PC-3 (cell line): ENCODE measurements around the gene TMEM184B. TPM values are rescaled to one million over a fixed set of nuclear protein-coding genes. Genes with fewer than 3 reads are reported as not detected.

Experiments used
- ATAC-seq: fragments of 200-7000 bp; cut with Tn5 transposase; 2 replicates; pipeline ENCODE4 v1.9.1; 2020; ENCODE audit warnings: mild to moderate bottlenecking, moderate library complexity
- BruUV-seq: library from RNA; stranded (reverse); fragments of 400-500 nt; replicated peaks from 2 replicates; lab custom pipeline; 2021; lab: Mats Ljungman, UMichigan
- CTCF ChIA-PET: fragments of 300-600 bp; sonication (Branson Sonifier 250); formaldehyde crosslinking; loops from one replicate; lab custom pipeline; 2022; ENCODE audit warnings: antibody characterized with exemption; lab: Charles Lee
- POLR2A ChIA-PET: fragments of 300-600 bp; sonication (Branson Sonifier 250); formaldehyde crosslinking; loops from one replicate; lab custom pipeline; 2022; ENCODE audit warnings: antibody characterized with exemption; ENCODE audit not compliant: unreplicated experiment; lab: Charles Lee
- DNase-seq: peaks from one replicate; pipeline ENCODE4 v3.0.0-alpha.2; 2015
- H2AFZ ChIP-seq: fragments of 300-600 bp; sonication (generic); 2 replicates; pipeline ENCODE4 v1.6.0; 2016; ENCODE audit warnings: antibody characterized with exemption, low read length
- H3F3A ChIP-seq: fragments of 300-600 bp; sonication (generic); one replicate; pipeline ENCODE4 v1.6.0; 2017; ENCODE audit warnings: antibody characterized with exemption, low read length, control low read depth, mild to moderate bottlenecking; ENCODE audit not compliant: unreplicated experiment
- H3K27ac ChIP-seq: fragments of 300-600 bp; sonication (generic); 2 replicates; pipeline ENCODE4 v1.5.1; 2016; ENCODE audit warnings: mild to moderate bottlenecking, low read length
- H3K27me3 ChIP-seq: fragments of 300-600 bp; sonication (generic); 2 replicates; pipeline ENCODE4 v1.6.1; 2016; ENCODE audit warnings: low read length, mixed read lengths
- H3K36me3 ChIP-seq: fragments of 300-600 bp; sonication (generic); 2 replicates; pipeline ENCODE4 v1.6.1; 2016; ENCODE audit warnings: low read depth, mixed run types, low read length, mixed read lengths
- H3K4me1 ChIP-seq: fragments of 300-600 bp; sonication (generic); 2 replicates; pipeline ENCODE4 v1.5.1; 2016; ENCODE audit warnings: low read length; ENCODE audit not compliant: insufficient read depth
- H3K4me2 ChIP-seq: fragments of 300-600 bp; sonication (generic); 2 replicates; pipeline ENCODE4 v1.6.0; 2016; ENCODE audit warnings: low read length
- H3K4me3 ChIP-seq: fragments of 300-600 bp; sonication (generic); 2 replicates; pipeline ENCODE4 v1.5.1; 2016; ENCODE audit warnings: mild to moderate bottlenecking, low read length, mixed read lengths
- H3K79me2 ChIP-seq: fragments of 300-600 bp; sonication (generic); 2 replicates; pipeline ENCODE4 v1.6.1; 2017; ENCODE audit warnings: low read length, mixed read lengths
- H3K9ac ChIP-seq: fragments of 300-600 bp; sonication (generic); 2 replicates; pipeline ENCODE4 v1.6.0; 2016; ENCODE audit warnings: mild to moderate bottlenecking, low read length
- H3K9me2 ChIP-seq: fragments of 300-600 bp; sonication (generic); replicated peaks from 2 replicates; pipeline ENCODE4 v1.6.1; 2016; ENCODE audit warnings: mixed run types, low read length, mixed read lengths
- H3K9me3 ChIP-seq: fragments of 300-600 bp; sonication (generic); 2 replicates; pipeline ENCODE4 v1.6.1; 2016; ENCODE audit warnings: low read length, mixed read lengths
- H4K20me1 ChIP-seq: fragments of 300-600 bp; sonication (generic); 2 replicates; pipeline ENCODE4 v1.6.1; 2016; ENCODE audit warnings: low read length, mixed read lengths
- EZH2 ChIP-seq: fragments of 300-600 bp; sonication (generic); IDR thresholded peaks from one replicate; pipeline ENCODE4 v1.6.1; 2017; ENCODE audit warnings: antibody characterized with exemption, mild to moderate bottlenecking, low read length; ENCODE audit not compliant: unreplicated experiment
- EZH2phosphoT487 ChIP-seq: fragments of 300-600 bp; sonication (generic); IDR thresholded peaks from 2 replicates; pipeline ENCODE4 v1.6.1; 2018; ENCODE audit warnings: mild to moderate bottlenecking, antibody characterized with exemption, low read length, borderline replicate concordance
- intact Hi-C: fragments of 100-400 bp; cut with micrococcal nuclease; formaldehyde crosslinking; loops from 2 replicates; pipeline ENCODE4 v1.9.0; 2023
- total RNA-seq: library from RNA; depleted of rRNA; stranded (reverse); fragments of >200 nt; gene quantifications from 2 replicates; pipeline ENCODE4 v1.2.3, GENCODE V29; 2014
- TF ChIP-seq, protein P1 (sequence below): fragments of 300-600 bp; sonication (generic); conservative IDR thresholded peaks from 2 replicates; pipeline ENCODE4 v1.5.1; 2017; ENCODE audit warnings: antibody characterized with exemption, low read depth, mild to moderate bottlenecking, low read length

The TMEM184B gene
- total RNA-seq, 1 experiment from 2014 or later = 37.5 TPM

DNA sequence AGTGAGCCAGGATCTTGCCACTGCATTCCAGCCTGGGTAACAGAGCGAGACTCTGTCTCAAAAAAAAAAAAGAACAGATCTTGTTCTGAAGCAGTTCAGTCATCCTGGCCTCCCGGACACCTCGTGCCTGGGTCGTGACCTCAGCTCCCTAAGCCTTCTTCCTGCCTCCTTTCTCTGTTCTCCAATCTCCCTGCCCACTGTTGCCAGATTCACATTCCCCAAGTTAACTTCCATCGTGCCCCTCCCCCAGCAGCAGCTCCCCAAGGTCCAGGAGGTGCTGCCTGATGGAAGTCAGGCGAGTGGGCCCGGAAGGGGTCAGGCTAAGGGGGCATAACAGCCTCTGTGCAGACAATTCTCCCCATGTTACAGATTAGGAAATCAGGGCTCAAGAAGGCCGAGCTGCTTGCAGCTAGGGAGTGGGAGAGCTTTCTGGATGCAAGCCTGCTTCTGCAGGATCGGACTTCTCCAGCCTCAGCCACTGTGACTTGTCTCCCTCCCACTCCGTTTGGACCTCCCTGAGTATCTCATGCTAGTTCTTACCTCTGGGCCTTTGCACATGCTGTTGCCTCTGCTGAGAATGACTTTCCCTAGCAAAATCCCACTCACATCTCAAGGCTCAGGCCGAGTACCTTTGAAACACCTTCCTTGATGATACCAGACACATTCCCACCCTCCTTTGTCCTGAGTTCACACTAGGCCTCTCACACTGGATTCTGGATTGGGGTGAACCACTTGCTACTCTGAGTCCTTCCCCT is 14.3 kb upstream of the TMEM184B start:
- no peaks in the 10 kb centered on the region for H3K79me2 ChIP-seq
- H3K9ac ChIP-seq = no peak overlapping the region
- H3K4me3 ChIP-seq = no peak overlapping the region
- H3K27me3 ChIP-seq = no peaks in the 10 kb centered on the region
- H2AFZ ChIP-seq = no peak overlapping the region
- CTCF ChIA-PET = no interaction called here
- POLR2A ChIA-PET = no interaction called here
- H3K4me1 ChIP-seq = peaks cover 12% of the 10 kb centered on the region; the same call in 1 of the 2 replicates
- no peaks in the 10 kb centered on the region for H3K9me2 ChIP-seq
- TF ChIP-seq EZH2phosphoT487 = no peak
- TF ChIP-seq EZH2 = no peak
- TF ChIP-seq, protein P1, sequence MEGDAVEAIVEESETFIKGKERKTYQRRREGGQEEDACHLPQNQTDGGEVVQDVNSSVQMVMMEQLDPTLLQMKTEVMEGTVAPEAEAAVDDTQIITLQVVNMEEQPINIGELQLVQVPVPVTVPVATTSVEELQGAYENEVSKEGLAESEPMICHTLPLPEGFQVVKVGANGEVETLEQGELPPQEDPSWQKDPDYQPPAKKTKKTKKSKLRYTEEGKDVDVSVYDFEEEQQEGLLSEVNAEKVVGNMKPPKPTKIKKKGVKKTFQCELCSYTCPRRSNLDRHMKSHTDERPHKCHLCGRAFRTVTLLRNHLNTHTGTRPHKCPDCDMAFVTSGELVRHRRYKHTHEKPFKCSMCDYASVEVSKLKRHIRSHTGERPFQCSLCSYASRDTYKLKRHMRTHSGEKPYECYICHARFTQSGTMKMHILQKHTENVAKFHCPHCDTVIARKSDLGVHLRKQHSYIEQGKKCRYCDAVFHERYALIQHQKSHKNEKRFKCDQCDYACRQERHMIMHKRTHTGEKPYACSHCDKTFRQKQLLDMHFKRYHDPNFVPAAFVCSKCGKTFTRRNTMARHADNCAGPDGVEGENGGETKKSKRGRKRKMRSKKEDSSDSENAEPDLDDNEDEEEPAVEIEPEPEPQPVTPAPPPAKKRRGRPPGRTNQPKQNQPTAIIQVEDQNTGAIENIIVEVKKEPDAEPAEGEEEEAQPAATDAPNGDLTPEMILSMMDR = no peak
- no peak overlapping the region for H3K4me2 ChIP-seq
- no peak for DNase-seq
- ATAC-seq = no peak
- H3K9me3 ChIP-seq = no peaks in the 10 kb centered on the region
- H4K20me1 ChIP-seq = no peaks in the 10 kb centered on the region
- no peaks in the 10 kb centered on the region for H3F3A ChIP-seq
- H3K27ac ChIP-seq = no peak overlapping the region
- intact Hi-C loops = no loop called here
- H3K36me3 ChIP-seq = no peaks in the 10 kb centered on the region
- BruUV-seq = no TSS peak

DNA sequence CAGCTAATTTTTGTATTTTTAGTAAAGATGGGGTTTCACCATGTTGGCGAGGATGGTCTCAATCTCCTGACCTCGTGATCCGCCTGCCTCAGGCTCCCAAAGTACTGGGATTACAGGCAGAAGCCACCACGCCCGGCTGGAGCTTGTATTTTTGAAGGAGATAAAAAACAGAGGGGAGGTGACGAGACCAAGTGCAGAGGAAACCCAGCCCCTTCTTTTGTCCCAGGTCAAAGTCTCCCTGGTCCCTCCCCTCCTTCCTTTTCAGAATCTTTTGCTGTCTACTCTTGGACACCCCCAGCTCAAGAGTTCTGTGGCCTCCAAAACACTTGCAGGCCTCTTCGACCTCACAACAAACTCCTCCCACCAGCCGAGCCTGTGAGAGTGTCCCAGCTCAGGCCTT is 12.2 kb upstream of the TMEM184B start:
- ChIA-PET CTCF (no interaction called here), POLR2A (no interaction called here)
- no peak overlapping the region for H3K9ac ChIP-seq
- H3K27ac ChIP-seq = no peak overlapping the region
- H3K4me1 ChIP-seq = peaks cover 12% of the 10 kb centered on the region; the same call in 1 of the 2 replicates
- no peaks in the 10 kb centered on the region for H3K79me2 ChIP-seq
- no peaks in the 10 kb centered on the region for H3K9me3 ChIP-seq
- no peaks in the 10 kb centered on the region for H3K36me3 ChIP-seq
- intact Hi-C loops = no loop called here
- ATAC-seq = no peak
- H3K27me3 ChIP-seq = no peaks in the 10 kb centered on the region
- H3K4me2 ChIP-seq = no peak overlapping the region
- H4K20me1 ChIP-seq = no peaks in the 10 kb centered on the region
- no TSS peak for BruUV-seq
- DNase-seq = no peak
- H3K9me2 ChIP-seq = no peaks in the 10 kb centered on the region
- no peak overlapping the region for H2AFZ ChIP-seq
- H3K4me3 ChIP-seq = no peak overlapping the region
- no peak for TF ChIP-seq EZH2
- TF ChIP-seq EZH2phosphoT487 = no peak
- TF ChIP-seq, protein P1 = no peak
- H3F3A ChIP-seq = no peaks in the 10 kb centered on the region

DNA sequence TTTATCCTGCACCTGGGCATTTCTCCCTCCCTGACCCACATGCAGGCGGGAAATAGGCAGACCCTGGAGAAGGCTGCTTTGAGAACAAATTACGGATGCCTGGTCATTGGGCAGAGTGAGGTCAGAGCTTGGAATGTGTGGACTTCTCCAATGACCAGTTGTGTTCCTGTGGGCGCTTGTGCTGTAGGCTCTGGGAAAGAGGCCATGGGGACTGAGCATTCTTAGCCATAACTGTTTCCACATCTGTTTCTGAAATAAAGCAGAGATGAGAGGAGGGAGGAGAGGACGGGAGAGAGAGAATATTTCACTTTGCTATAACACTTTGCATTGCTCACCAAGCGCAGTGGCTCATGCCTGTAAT is 11.2 kb upstream of the TMEM184B start:
- no TSS peak for BruUV-seq
- H3K9ac ChIP-seq = no peak overlapping the region
- ChIA-PET CTCF (no interaction called here), POLR2A (no interaction called here)
- H3K9me2 ChIP-seq = no peaks in the 10 kb centered on the region
- no peaks in the 10 kb centered on the region for H3K9me3 ChIP-seq
- H3K4me3 ChIP-seq = no peak overlapping the region
- H3K79me2 ChIP-seq = no peaks in the 10 kb centered on the region
- no peaks in the 10 kb centered on the region for H3K27me3 ChIP-seq
- H3K4me1 ChIP-seq = peaks cover 12% of the 10 kb centered on the region; the same call in 1 of the 2 replicates
- no peak for TF ChIP-seq EZH2
- TF ChIP-seq EZH2phosphoT487 = no peak
- H2AFZ ChIP-seq = no peak overlapping the region
- no peaks in the 10 kb centered on the region for H3K36me3 ChIP-seq
- ATAC-seq (no peak), DNase-seq (no peak)
- H3F3A ChIP-seq = no peaks in the 10 kb centered on the region
- intact Hi-C loops = no loop called here
- no peaks in the 10 kb centered on the region for H4K20me1 ChIP-seq
- no peak overlapping the region for H3K27ac ChIP-seq
- H3K4me2 ChIP-seq = no peak overlapping the region
